ENCODE results near the gene PPP1R12C. TPM values are rescaled to one million over a fixed set of nuclear protein-coding genes. Genes with fewer than 3 reads are reported as not detected.

PPP1R12C gene
- total RNA-seq, 2 experiments from 2014 or later = 55.4 to 55.8 TPM

- H3K9me3 Mint-ChIP-seq = peaks cover 1% of the 10 kb centered on the region
- peaks cover 32% of the 10 kb centered on the region for H3K36me3 Mint-ChIP-seq (ENCODE audit: low read depth)
- H3K27ac Mint-ChIP-seq = no peak overlapping the region
- POLR2A ChIA-PET = no interaction called here
- CTCF ChIA-PET = no interaction called here
- TF ChIP-seq CTCF (IDR thresholded peaks at IDR 0.05) = no peak
- no peak for DNase-seq
- no peaks in the 10 kb centered on the region for H3K27me3 Mint-ChIP-seq
- intact Hi-C loops (cut with micrococcal nuclease) = no loop called here
- no peak overlapping the region for H3K4me3 Mint-ChIP-seq
- no peak for ATAC-seq
- no peaks in the 10 kb centered on the region for H3K4me1 Mint-ChIP-seq (ENCODE audit: low read depth)
Measured at GRCh38 chr19:55103190-55103589, 14.2 kb downstream of the PPP1R12C start.

GRCh38 chr19:55101261-55101660, 16.2 kb downstream of the PPP1R12C start:
- DNase-seq (no peak), ATAC-seq (no peak)
- peaks cover 1% of the 10 kb centered on the region for H3K9me3 Mint-ChIP-seq
- ChIA-PET CTCF (interaction anchor here (1.7 kb wide), 2 partner anchors 12 to 13 kb away, joined by 4 to 5 read pairs; no protein-coding TSS in a partner anchor), POLR2A (no interaction called here)
- no peak overlapping the region for H3K4me3 Mint-ChIP-seq
- H3K27me3 Mint-ChIP-seq = no peaks in the 10 kb centered on the region
- H3K4me1 Mint-ChIP-seq (ENCODE audit: low read depth) = no peaks in the 10 kb centered on the region
- H3K36me3 Mint-ChIP-seq (ENCODE audit: low read depth) = peaks cover 27% of the 10 kb centered on the region
- H3K27ac Mint-ChIP-seq = no peak overlapping the region
- TF ChIP-seq CTCF (IDR thresholded peaks at IDR 0.05) = no peak
- intact Hi-C loops (cut with micrococcal nuclease) = no loop called here

- POLR2A ChIA-PET = no interaction called here
- Mint-ChIP-seq H3K9me3 (peaks cover 1% of the 10 kb centered on the region), H3K4me1 (ENCODE audit: low read depth) (no peaks in the 10 kb centered on the region), H3K4me3 (no peak overlapping the region), H3K36me3 (ENCODE audit: low read depth) (peaks cover 27% of the 10 kb centered on the region), H3K27ac (no peak overlapping the region), H3K27me3 (no peaks in the 10 kb centered on the region)
- CTCF ChIA-PET = interaction anchor here (1.1 to 1.4 kb wide), 2 partner anchors 12 to 61 kb away, joined by 3 read pairs; no protein-coding TSS in a partner anchor
- TF ChIP-seq CTCF (IDR thresholded peaks at IDR 0.05) = no peak
- DNase-seq = no peak
- ATAC-seq = no peak
- intact Hi-C loops (cut with micrococcal nuclease) = no loop called here
Measured at GRCh38 chr19:55099557-55100506, 17.6 kb downstream of the PPP1R12C start.

- DNase-seq = no peak
- no peaks in the 10 kb centered on the region for H3K27me3 Mint-ChIP-seq
- H3K36me3 Mint-ChIP-seq (ENCODE audit: low read depth) = peaks cover 31% of the 10 kb centered on the region
- no peaks in the 10 kb centered on the region for H3K4me1 Mint-ChIP-seq (ENCODE audit: low read depth)
- intact Hi-C loops (cut with micrococcal nuclease) = no loop called here
- no peak for ATAC-seq
- H3K4me3 Mint-ChIP-seq = no peak overlapping the region
- H3K9me3 Mint-ChIP-seq = peaks cover 1% of the 10 kb centered on the region
- TF ChIP-seq CTCF (IDR thresholded peaks at IDR 0.05) = no peak
- POLR2A ChIA-PET = no interaction called here
- H3K27ac Mint-ChIP-seq = no peak overlapping the region
- CTCF ChIA-PET = interaction anchor here (0.7 to 1.4 kb wide), 3 partner anchors 11 to 61 kb away, joined by 3 read pairs; no protein-coding TSS in a partner anchor
Measured at GRCh38 chr19:55098716-55099556, 18.5 kb downstream of the PPP1R12C start.
